HG03060 (cell line): ENCODE data around the gene PCDHGA8.
"Not testable (repeated sequence)": the region's sequence is repeated elsewhere in the genome, so short reads cannot be mapped to it uniquely, and the experiment has no call there.

ENCODE experiments used
- ATAC-seq: cut with Tn5 transposase; IDR thresholded peaks from one replicate; pipeline ENCODE4 v1.9.1; 2021; ENCODE audit warnings: low read depth, moderate number of reproducible peaks; ENCODE audit not compliant: unreplicated experiment

PCDHGA8 gene

GRCh38 chr5:141392429-141393198 lies at the start of gene PCDHGA8:
Gene PCDHGA8 (plus strand): TSS chr5:141392633. CDS start chr5:141392814, 181 bp downstream.
- no peak for ATAC-seq

- ATAC-seq: no peak
Observed at GRCh38 chr5:141342773-141343172, 49.7 kb upstream of the PCDHGA8 start.

- ATAC-seq: no peak
Observed at GRCh38 chr5:141343242-141343952, 49.0 kb upstream of the PCDHGA8 start, which contains the start of gene PCDHGA3. Gene PCDHGA3 (plus strand): TSS chr5:141343829. CDS start chr5:141344034, 205 bp downstream.

GRCh38 chr5:141343953-141344463 lies 48.4 kb upstream of the PCDHGA8 start:
- no peak for ATAC-seq

- ATAC-seq: no peak
Observed at GRCh38 chr5:141345327-141345726, 47.1 kb upstream of the PCDHGA8 start.

- not testable (repeated sequence) for ATAC-seq
Observed at GRCh38 chr5:141346017-141346416, 46.4 kb upstream of the PCDHGA8 start.

- no peak for ATAC-seq
Observed at GRCh38 chr5:141349917-141350619, 42.4 kb upstream of the PCDHGA8 start, which contains the start of gene PCDHGB1. Gene PCDHGB1 (plus strand): TSS chr5:141350099. CDS start chr5:141350261, 162 bp downstream.

- ATAC-seq: no peak
Observed at GRCh38 chr5:141351591-141351990, 40.8 kb upstream of the PCDHGA8 start.

GRCh38 chr5:141354900-141355469 lies 37.4 kb upstream of the PCDHGA8 start, which contains the start of gene PCDHGA4:
Gene PCDHGA4 (plus strand): TSS chr5:141355021. CDS start chr5:141355108, 87 bp downstream.
- no peak for ATAC-seq

- no peak for ATAC-seq
Observed at GRCh38 chr5:141355641-141356040, 36.8 kb upstream of the PCDHGA8 start.

- no peak for ATAC-seq
Observed at GRCh38 chr5:141356133-141356532, 36.3 kb upstream of the PCDHGA8 start.

GRCh38 chr5:141356950-141357349 lies 35.5 kb upstream of the PCDHGA8 start:
- ATAC-seq: no peak

- ATAC-seq: no peak
Observed at GRCh38 chr5:141359790-141360426, 32.5 kb upstream of the PCDHGA8 start, which contains the start of gene PCDHGB2. Gene PCDHGB2 (plus strand): TSS chr5:141359994. CDS start chr5:141360136, 142 bp downstream.

GRCh38 chr5:141360685-141361084 lies 31.7 kb upstream of the PCDHGA8 start:
- no peak for ATAC-seq

- ATAC-seq: no peak
Observed at GRCh38 chr5:141362719-141363118, 29.7 kb upstream of the PCDHGA8 start.

GRCh38 chr5:141363952-141364660 lies 28.3 kb upstream of the PCDHGA8 start, which contains the start of gene PCDHGA5:
Gene PCDHGA5 (plus strand): TSS chr5:141364162. CDS start chr5:141364331, 169 bp downstream.
- no peak for ATAC-seq

- no peak for ATAC-seq
Observed at GRCh38 chr5:141366016-141366896, 26.2 kb upstream of the PCDHGA8 start.
